GM18520 (cell line): ENCODE measurements around the gene TEX19.

Experiments
- ATAC-seq: cut with Tn5 transposase; IDR thresholded peaks from one replicate; pipeline ENCODE4 v1.9.1; 2021; ENCODE audit not compliant: unreplicated experiment

The TEX19 gene

GRCh38 chr17:82388223-82388921, 29.3 kb downstream of the TEX19 start:
- ATAC-seq = no peak

GRCh38 chr17:82388922-82389283, 29.9 kb downstream of the TEX19 start:
- no peak for ATAC-seq

GRCh38 chr17:82389379-82389778, 30.3 kb downstream of the TEX19 start:
- no peak for ATAC-seq

- no peak for ATAC-seq
Observed at GRCh38 chr17:82390015-82390859, 31.2 kb downstream of the TEX19 start.

- no peak for ATAC-seq
Observed at GRCh38 chr17:82390860-82391435, 31.9 kb downstream of the TEX19 start.

- ATAC-seq = no peak
Observed at GRCh38 chr17:82391496-82392066, 32.5 kb downstream of the TEX19 start.

- ATAC-seq = no peak
Observed at GRCh38 chr17:82392209-82392920, 33.3 kb downstream of the TEX19 start.

- ATAC-seq = no peak
Observed at GRCh38 chr17:82392941-82393340, 33.9 kb downstream of the TEX19 start.

GRCh38 chr17:82394278-82394677, 35.2 kb downstream of the TEX19 start:
- no peak for ATAC-seq

GRCh38 chr17:82396601-82397435, 37.8 kb downstream of the TEX19 start:
- ATAC-seq = no peak

GRCh38 chr17:82397449-82398335, 38.6 kb downstream of the TEX19 start:
- no peak for ATAC-seq

- ATAC-seq = no peak
Observed at GRCh38 chr17:82399041-82399441, 40.0 kb downstream of the TEX19 start.

GRCh38 chr17:82399601-82400101, 40.6 kb downstream of the TEX19 start:
- no peak for ATAC-seq

- no peak for ATAC-seq
Observed at GRCh38 chr17:82400206-82400605, 41.2 kb downstream of the TEX19 start.

GRCh38 chr17:82400830-82401229, 41.8 kb downstream of the TEX19 start:
- ATAC-seq = peak; percentile 35

GRCh38 chr17:82402865-82403264, 43.8 kb downstream of the TEX19 start:
- ATAC-seq = no peak

- no peak for ATAC-seq
Observed at GRCh38 chr17:82403662-82404660, 44.9 kb downstream of the TEX19 start.

- ATAC-seq = no peak
Observed at GRCh38 chr17:82405051-82405450, 46.0 kb downstream of the TEX19 start.
